Adrenal gland (tissue), 12 donors: ENCODE data around the gene ANTXRL. TPM values are rescaled to one million over a fixed set of nuclear protein-coding genes. Genes with fewer than 3 reads are reported as not detected.
"Not testable (repeated sequence)": the region's sequence is repeated elsewhere in the genome, so short reads cannot be mapped to it uniquely, and the experiment has no call there.

Experiments
- DNase-seq, 7 donors: peaks; one replicate each; pipeline ENCODE4 v3.0.0-alpha.2; 2019 to 2020
- H3K27ac ChIP-seq, 5 donors: fragments of 200-600 bp; sonication (generic) in 4 of 5; 1 replicate in 3 of 5; 2 replicates in 2 of 5; pipeline versions ENCODE4 v1.5.1 to v1.8.0; 2016 to 2020; ENCODE audit warnings: mild to moderate bottlenecking in 1 of 5
- H3K27me3 ChIP-seq: fragments of 200-600 bp; 2 replicates; pipeline ENCODE4 v1.8.0; 2021
- H3K36me3 ChIP-seq, 2 donors: fragments of 200-600 bp; replicated peaks in 1 of 2; 1 replicate in 1 of 2; 2 replicates in 1 of 2; pipeline versions ENCODE4 v1.5.1 to v1.8.0; 2018 to 2022
- H3K4me1 ChIP-seq, 2 donors: fragments of 200-600 bp; replicated peaks in 1 of 2; 1 replicate in 1 of 2; 2 replicates in 1 of 2; pipeline versions ENCODE4 v1.5.1 to v1.8.0; 2018 to 2021
- H3K4me3 ChIP-seq, 4 donors: fragments of 200-600 bp; sonication (generic) in 3 of 4; one replicate each; pipeline ENCODE4 v1.5.1; 2016 to 2018
- H3K9me3 ChIP-seq, 3 donors: fragments of 200-600 bp; sonication (generic) in 1 of 3; replicated peaks in 1 of 3; 1 replicate in 2 of 3; 2 replicates in 1 of 3; pipeline versions ENCODE4 v1.5.1 to v1.8.0; 2016 to 2021
- POLR2A ChIP-seq, 2 donors: fragments of 450-650 bp; IDR thresholded peaks; one replicate each; pipeline ENCODE4 v1.6.1; 2017; ENCODE audit warnings: antibody characterized with exemption in 2 of 2, mild to moderate bottlenecking in 2 of 2, moderate library complexity in 1 of 2
- WGBS, 4 donors: extraction: QIAGEN DNeasy Blood & Tissue Kit in 2 of 4; methylation state at CpG; one replicate each; pipeline versions ENCODE4 v1.1.5 to v1.1.7; 2013 to 2017; 5-methylcytosine and 5-hydroxymethylcytosine counted together
- intact Hi-C, 2 donors: fragments of 100-400 bp; cut with DNase I; formaldehyde crosslinking; loops; one replicate each; pipeline versions ENCODE4 v1.14.1 to v1.15.0; 2022 to 2023
- polyA plus RNA-seq, 3 donors: library from polyadenylated mRNA; stranded (reverse); fragments of 200-250 nt in 2 of 3; fragments of 350-450 nt in 1 of 3; fragmentation: Illumina TruSeq in 1 of 3; extraction: RNeasy Lipid Tissue Mini Kit (QIAGEN cat#74804) in 1 of 3; gene quantifications; one replicate each; pipeline ENCODE4 v1.2.3, GENCODE V29; 2013 to 2014
- total RNA-seq, 9 donors: library from RNA; depleted of rRNA in 4 of 9; stranded (reverse); fragments of >200 nt in 4 of 9; fragments of 120-200 nt in 1 of 9; fragmentation: NEBNext Ultra II Directional in 1 of 9; extraction: Animal tissue kit (Norgen Biotek cat#: 25700) in 1 of 9; gene quantifications; one replicate each; pipeline versions ENCODE4 v1.1.0 to v1.2.4, GENCODE V29; 2013 to 2023
- TF ChIP-seq, protein P1 (sequence below), 6 experiments: fragments of 450-650 bp in 4 of 6; fragments of 200-600 bp in 2 of 6; sonication (generic) in 1 of 6; IDR thresholded peaks; 1 replicate in 5 of 6; 2 replicates in 1 of 6; pipeline versions ENCODE4 v1.5.1 to v1.8.0; 2016 to 2021; ENCODE audit warnings: antibody characterized with exemption in 6 of 6, mild to moderate bottlenecking in 2 of 6, moderate library complexity in 1 of 6
- donor health status: healthy with polysubstance abuse.
- donor health status: Bipolar disorder and iron deficiency.
- donor health status: DM: yes; HTN: yes; CAD: no.
- donor health status: DM: no; HTN: no; CAD: no.
- donor health status: DM: no; HTN: no; CAD: no.
- donor health status: DM: yes; HTN: yes; CAD: no.

Gene ANTXRL
- total and polyA plus RNA-seq, 12 donors = 0.11 to 1.3 (median 0.43) TPM; not detected in 6

DNA sequence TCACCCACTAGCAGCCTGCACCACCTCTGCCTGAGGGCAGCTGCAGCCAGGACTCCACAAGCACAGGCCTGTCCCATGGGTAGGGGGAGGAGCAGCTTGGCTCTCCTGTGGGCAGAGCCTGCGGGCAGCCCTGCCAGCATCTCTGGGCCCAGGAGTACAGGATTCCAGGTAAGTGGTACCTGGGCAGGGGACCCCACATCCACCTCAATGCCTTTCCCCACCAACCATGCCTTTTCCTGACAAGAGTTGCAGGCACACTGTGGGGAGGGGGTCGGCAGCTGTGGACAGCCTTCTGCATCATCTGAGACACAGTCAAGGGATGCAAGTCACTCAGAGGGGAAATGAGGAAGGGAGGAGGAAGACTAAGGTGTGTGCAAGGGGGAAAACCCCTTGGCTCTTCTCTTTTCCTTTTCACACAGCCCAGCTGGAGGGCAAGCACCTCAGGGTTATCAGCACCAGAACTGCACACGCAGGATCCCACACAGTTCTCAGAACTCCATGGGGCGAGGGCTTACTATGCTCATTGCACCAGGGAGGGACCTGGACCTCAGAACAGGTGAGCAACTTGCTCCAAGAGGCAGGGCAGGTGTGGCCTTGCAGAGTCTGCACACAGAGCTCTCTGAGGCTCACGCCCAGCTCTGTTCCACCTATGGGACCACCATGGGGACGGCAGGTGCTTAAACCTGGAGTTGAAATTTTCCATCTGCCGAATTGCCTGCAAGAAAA lies 16.5 kb upstream of the ANTXRL start:
- Histone ChIP-seq H3K4me1 (no peaks in the 10 kb centered on the region), H3K9me3 (no peaks in the 10 kb centered on the region), H3K36me3 (no peaks in the 10 kb centered on the region), H3K27me3 (no peaks in the 10 kb centered on the region), H3K27ac (no peak overlapping the region), H3K4me3 (no peak overlapping the region)
- peak in 1 of 7 donors; percentile 8 for DNase-seq
- intact Hi-C loops = no loop called here
- 68 to 98% (median 91%) methylated on average over 4 to 7 of the region's 7 CpGs for WGBS, 4 donors
- TF ChIP-seq, protein P1, sequence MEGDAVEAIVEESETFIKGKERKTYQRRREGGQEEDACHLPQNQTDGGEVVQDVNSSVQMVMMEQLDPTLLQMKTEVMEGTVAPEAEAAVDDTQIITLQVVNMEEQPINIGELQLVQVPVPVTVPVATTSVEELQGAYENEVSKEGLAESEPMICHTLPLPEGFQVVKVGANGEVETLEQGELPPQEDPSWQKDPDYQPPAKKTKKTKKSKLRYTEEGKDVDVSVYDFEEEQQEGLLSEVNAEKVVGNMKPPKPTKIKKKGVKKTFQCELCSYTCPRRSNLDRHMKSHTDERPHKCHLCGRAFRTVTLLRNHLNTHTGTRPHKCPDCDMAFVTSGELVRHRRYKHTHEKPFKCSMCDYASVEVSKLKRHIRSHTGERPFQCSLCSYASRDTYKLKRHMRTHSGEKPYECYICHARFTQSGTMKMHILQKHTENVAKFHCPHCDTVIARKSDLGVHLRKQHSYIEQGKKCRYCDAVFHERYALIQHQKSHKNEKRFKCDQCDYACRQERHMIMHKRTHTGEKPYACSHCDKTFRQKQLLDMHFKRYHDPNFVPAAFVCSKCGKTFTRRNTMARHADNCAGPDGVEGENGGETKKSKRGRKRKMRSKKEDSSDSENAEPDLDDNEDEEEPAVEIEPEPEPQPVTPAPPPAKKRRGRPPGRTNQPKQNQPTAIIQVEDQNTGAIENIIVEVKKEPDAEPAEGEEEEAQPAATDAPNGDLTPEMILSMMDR (IDR thresholded peaks at IDR 0.05) = no peak
- no peak for TF ChIP-seq POLR2A (IDR thresholded peaks at IDR 0.05)

- H3K36me3 ChIP-seq, H3K27me3 ChIP-seq, H3K27ac ChIP-seq, intact Hi-C loops, H3K4me3 ChIP-seq, H3K9me3 ChIP-seq, H3K4me1 ChIP-seq: not testable (repeated sequence)
- DNase-seq = peak in 1 of 7 donors; percentile 0
- 90 to 95% (median 92%) methylated on average over 7 of the region's 7 CpGs for WGBS, 4 donors
Measured at GRCh38 chr10:46270963-46271530, 15.8 kb upstream of the ANTXRL start.

DNA sequence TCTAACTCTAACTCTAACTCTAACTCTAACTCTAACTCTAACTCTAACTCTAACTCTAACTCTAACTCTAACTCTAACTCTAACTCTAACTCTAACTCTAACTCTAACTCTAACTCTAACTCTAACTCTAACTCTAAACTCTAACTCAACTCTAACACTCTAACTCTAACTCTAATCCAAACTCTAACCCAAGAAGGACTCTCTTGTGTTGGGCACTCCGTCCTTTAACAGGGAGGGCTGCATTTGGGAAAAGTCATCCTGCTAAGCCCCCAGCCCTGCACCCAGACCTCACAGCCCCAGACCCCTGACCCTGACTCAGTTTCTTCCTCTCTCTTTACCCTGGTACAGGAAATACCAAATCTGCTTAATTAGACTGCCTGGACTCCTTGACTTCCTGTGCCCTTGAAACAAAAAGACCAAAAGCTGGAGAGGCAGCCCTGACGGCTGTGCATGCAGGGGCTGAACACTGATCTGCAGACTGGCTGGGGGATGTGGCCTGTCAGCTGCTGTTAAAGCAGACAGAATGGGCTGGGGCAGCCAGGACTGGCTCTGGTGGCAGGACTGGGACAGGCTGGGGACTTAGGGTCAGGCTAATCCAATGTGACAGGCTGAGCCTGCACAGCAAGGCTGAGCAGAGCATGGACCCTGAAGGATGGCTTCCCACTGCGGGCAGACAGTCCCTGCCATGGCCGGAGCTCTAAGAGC lies 14.8 kb upstream of the ANTXRL start:
- intact Hi-C loops = not testable (repeated sequence)
- WGBS, 4 donors = 49 to 84% (median 60%) methylated on average over 2 to 4 of the region's 4 CpGs

GRCh38 chr10:46272863-46273415 lies 13.9 kb upstream of the ANTXRL start:
- peak in 1 of 7 donors; percentile 9 for DNase-seq
- WGBS, 4 donors = 65 to 95% (median 84%) methylated on average over 4 of the region's 4 CpGs
- no peak for TF ChIP-seq POLR2A (IDR thresholded peaks at IDR 0.05)
- TF ChIP-seq, protein P1 (IDR thresholded peaks at IDR 0.05) = no peak

More for the DNA sequence above, 14.8 kb upstream of the ANTXRL start:
- not testable (repeated sequence) for H3K9me3 ChIP-seq, H3K4me3 ChIP-seq, H3K36me3 ChIP-seq, H3K27ac ChIP-seq, H3K27me3 ChIP-seq, H3K4me1 ChIP-seq
- peak in 2 of 7 donors; percentile 13 to 21 for DNase-seq

More at GRCh38 chr10:46272863-46273415, 13.9 kb upstream of the ANTXRL start:
- H3K27me3 ChIP-seq = no peaks in the 10 kb centered on the region
- H3K4me3 ChIP-seq = no peak overlapping the region
- H3K4me1 ChIP-seq = no peaks in the 10 kb centered on the region
- H3K27ac ChIP-seq = no peak overlapping the region
- H3K9me3 ChIP-seq = no peaks in the 10 kb centered on the region
- no peaks in the 10 kb centered on the region for H3K36me3 ChIP-seq
- intact Hi-C loops = no loop called here
